Kidney epithelial cell (primary cell): ENCODE data around the gene C10orf143. TPM values are rescaled to one million over a fixed set of nuclear protein-coding genes. Genes with fewer than 3 reads are reported as not detected.

Experiments
- DNase-seq: peaks from one replicate; pipeline ENCODE4 v3.0.0-alpha.2; 2010; ENCODE audit warnings: low read depth
- H3K27me3 ChIP-seq: 2 replicates; pipeline ENCODE4 v1.6.0; 2011; ENCODE audit warnings: low read length; ENCODE audit not compliant: control insufficient read depth, insufficient read depth
- H3K36me3 ChIP-seq: 2 replicates; pipeline ENCODE4 v1.5.1; 2011; ENCODE audit warnings: low read length; ENCODE audit not compliant: control insufficient read depth, insufficient read depth
- H3K4me3 ChIP-seq: 2 replicates; pipeline ENCODE4 v1.5.1; 2011; ENCODE audit warnings: low read depth, mild to moderate bottlenecking, control low read depth, low read length
- CTCF ChIP-seq: IDR thresholded peaks from 2 replicates; pipeline ENCODE4 v1.5.1; 2011; ENCODE audit warnings: mild to moderate bottlenecking, moderate library complexity, low read length, control low read depth, inconsistent platforms; ENCODE audit not compliant: insufficient read depth, poor library complexity, severe bottlenecking
- total RNA-seq: library from RNA; depleted of rRNA; stranded (reverse); fragments of >200 nt; gene quantifications from 2 replicates; pipeline ENCODE4 v1.2.3, GENCODE V29; 2015

Gene C10orf143
- total RNA-seq, 1 donor from 2014 or later: 0.88 TPM

GRCh38 chr10:130016095-130016494 lies 94.5 kb downstream of the C10orf143 start:
- DNase-seq: no peak
- Histone ChIP-seq H3K4me3 (no peak overlapping the region), H3K36me3 (no peaks in the 10 kb centered on the region), H3K27me3 (no peaks in the 10 kb centered on the region)
- TF ChIP-seq CTCF: no peak

- no peak overlapping the region for H3K4me3 ChIP-seq
- H3K27me3 ChIP-seq: no peaks in the 10 kb centered on the region
- TF ChIP-seq CTCF: no peak
- H3K36me3 ChIP-seq: no peaks in the 10 kb centered on the region
- DNase-seq: no peak
Observed at GRCh38 chr10:130015075-130015695, 95.4 kb downstream of the C10orf143 start.

- no peak for TF ChIP-seq CTCF
- no peak overlapping the region for H3K4me3 ChIP-seq
- H3K27me3 ChIP-seq: no peaks in the 10 kb centered on the region
- DNase-seq: no peak
- H3K36me3 ChIP-seq: no peaks in the 10 kb centered on the region
Observed at GRCh38 chr10:130014263-130015074, 96.2 kb downstream of the C10orf143 start.

Other genes starting within 250 kb of the C10orf143 start
- gene EBF3, start 146.6 kb downstream of the C10orf143 start, total RNA-seq: not detected in 2 replicates
- gene GLRX3, start 25.6 kb upstream of the C10orf143 start, total RNA-seq: 136 and 192 TPM in 2 replicates